Osteocyte (in vitro differentiated cells): ENCODE data around the gene ZBTB37. TPM values are rescaled to one million over a fixed set of nuclear protein-coding genes. Genes with fewer than 3 reads are reported as not detected.
"Not testable (repeated sequence)": the region's sequence is repeated elsewhere in the genome, so short reads cannot be mapped to it uniquely, and the experiment has no call there.

Source experiments
- DNase-seq: peaks from one replicate; pipeline ENCODE4 v3.0.0; 2021; ENCODE audit warnings: mixed read lengths; ENCODE audit not compliant: unreplicated experiment; ENCODE audit errors: extremely low spot score
- H3K27ac Mint-ChIP-seq: one replicate; pipeline ENCODE4 v1.8.0; 2021; ENCODE audit warnings: mild to moderate bottlenecking, mixed read lengths; ENCODE audit not compliant: unreplicated experiment
- H3K27me3 Mint-ChIP-seq: one replicate; pipeline ENCODE4 v1.8.0; 2021; ENCODE audit warnings: mixed read lengths; ENCODE audit not compliant: unreplicated experiment
- H3K36me3 Mint-ChIP-seq: one replicate; pipeline ENCODE4 v1.8.0; 2021; ENCODE audit warnings: mixed read lengths; ENCODE audit not compliant: unreplicated experiment
- H3K4me1 Mint-ChIP-seq: one replicate; pipeline ENCODE4 v1.8.0; 2021; ENCODE audit warnings: mixed read lengths; ENCODE audit not compliant: unreplicated experiment
- H3K4me3 Mint-ChIP-seq: one replicate; pipeline ENCODE4 v1.8.0; 2021; ENCODE audit warnings: mild to moderate bottlenecking, moderate library complexity, mixed read lengths; ENCODE audit not compliant: unreplicated experiment
- H3K9me3 Mint-ChIP-seq: one replicate; pipeline ENCODE4 v1.8.0; 2021; ENCODE audit warnings: mixed read lengths; ENCODE audit not compliant: unreplicated experiment
- total RNA-seq: library from RNA; stranded (reverse); gene quantifications from 2 replicates; pipeline ENCODE4 v1.2.1, GENCODE V29; 2021
- TF ChIP-seq, protein P1 (sequence below): fragments of 200-600 bp; sonication (generic); IDR thresholded peaks from 2 replicates; pipeline ENCODE4 v1.5.0; 2021; ENCODE audit warnings: antibody characterized with exemption, mild to moderate bottlenecking, moderate library complexity

ZBTB37 gene
- total RNA-seq, 1 donor from 2014 or later, result 15.3 TPM

GRCh38 chr1:173870252-173871075, 2.3 kb downstream of the ZBTB37 start:
- no peak overlapping the region for H3K27ac Mint-ChIP-seq
- H3K27me3 Mint-ChIP-seq, result no peaks in the 10 kb centered on the region
- DNase-seq, result no peak
- H3K9me3 Mint-ChIP-seq, result no peaks in the 10 kb centered on the region
- TF ChIP-seq, protein P1, sequence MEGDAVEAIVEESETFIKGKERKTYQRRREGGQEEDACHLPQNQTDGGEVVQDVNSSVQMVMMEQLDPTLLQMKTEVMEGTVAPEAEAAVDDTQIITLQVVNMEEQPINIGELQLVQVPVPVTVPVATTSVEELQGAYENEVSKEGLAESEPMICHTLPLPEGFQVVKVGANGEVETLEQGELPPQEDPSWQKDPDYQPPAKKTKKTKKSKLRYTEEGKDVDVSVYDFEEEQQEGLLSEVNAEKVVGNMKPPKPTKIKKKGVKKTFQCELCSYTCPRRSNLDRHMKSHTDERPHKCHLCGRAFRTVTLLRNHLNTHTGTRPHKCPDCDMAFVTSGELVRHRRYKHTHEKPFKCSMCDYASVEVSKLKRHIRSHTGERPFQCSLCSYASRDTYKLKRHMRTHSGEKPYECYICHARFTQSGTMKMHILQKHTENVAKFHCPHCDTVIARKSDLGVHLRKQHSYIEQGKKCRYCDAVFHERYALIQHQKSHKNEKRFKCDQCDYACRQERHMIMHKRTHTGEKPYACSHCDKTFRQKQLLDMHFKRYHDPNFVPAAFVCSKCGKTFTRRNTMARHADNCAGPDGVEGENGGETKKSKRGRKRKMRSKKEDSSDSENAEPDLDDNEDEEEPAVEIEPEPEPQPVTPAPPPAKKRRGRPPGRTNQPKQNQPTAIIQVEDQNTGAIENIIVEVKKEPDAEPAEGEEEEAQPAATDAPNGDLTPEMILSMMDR, result no peak
- H3K36me3 Mint-ChIP-seq, result peaks cover 40% of the 10 kb centered on the region
- H3K4me3 Mint-ChIP-seq, result no peak overlapping the region
- peaks cover 35% of the 10 kb centered on the region for H3K4me1 Mint-ChIP-seq

DNA sequence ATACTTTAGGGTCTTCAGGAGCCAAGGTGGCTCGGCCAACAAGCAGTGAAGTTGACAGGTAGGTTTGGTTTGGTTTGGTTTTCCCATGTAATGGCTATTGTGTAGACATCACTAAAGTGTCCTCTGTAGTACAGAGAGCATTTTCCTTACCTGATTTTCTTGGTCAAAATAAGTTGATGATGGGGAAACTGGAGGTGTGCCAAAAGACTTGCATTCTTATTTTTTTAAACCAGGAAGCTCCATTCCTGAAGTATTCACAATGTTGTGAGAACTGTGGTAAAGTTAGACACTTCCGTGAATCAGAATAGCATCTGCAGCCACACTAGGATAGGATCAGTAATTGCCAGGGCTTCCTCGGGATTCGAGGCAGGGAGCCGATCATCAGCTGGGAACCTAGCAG, 2.9 kb downstream of the ZBTB37 start:
- Mint-ChIP-seq H3K4me3 (no peak overlapping the region), H3K36me3 (peaks cover 39% of the 10 kb centered on the region), H3K9me3 (no peaks in the 10 kb centered on the region), H3K4me1 (peaks cover 28% of the 10 kb centered on the region), H3K27me3 (no peaks in the 10 kb centered on the region), H3K27ac (no peak overlapping the region)
- no peak for DNase-seq
- TF ChIP-seq, protein P1, result no peak

- H3K4me3 Mint-ChIP-seq, result no peak overlapping the region
- no peaks in the 10 kb centered on the region for H3K9me3 Mint-ChIP-seq
- peaks cover 36% of the 10 kb centered on the region for H3K36me3 Mint-ChIP-seq
- H3K4me1 Mint-ChIP-seq, result peaks cover 24% of the 10 kb centered on the region
- no peak for DNase-seq
- no peak overlapping the region for H3K27ac Mint-ChIP-seq
- TF ChIP-seq, protein P1, result no peak
- no peaks in the 10 kb centered on the region for H3K27me3 Mint-ChIP-seq
Observed at GRCh38 chr1:173871500-173871899, 3.3 kb downstream of the ZBTB37 start.

- H3K4me1 Mint-ChIP-seq, result peaks cover 3% of the 10 kb centered on the region
- no peak overlapping the region for H3K4me3 Mint-ChIP-seq
- no peak for DNase-seq
- H3K27me3 Mint-ChIP-seq, result no peaks in the 10 kb centered on the region
- H3K9me3 Mint-ChIP-seq, result no peaks in the 10 kb centered on the region
- peaks cover 41% of the 10 kb centered on the region for H3K36me3 Mint-ChIP-seq
- TF ChIP-seq, protein P1, result no peak
- H3K27ac Mint-ChIP-seq, result no peak overlapping the region
Observed at GRCh38 chr1:173876732-173877131, 8.6 kb downstream of the ZBTB37 start.

- Mint-ChIP-seq H3K9me3 (no peaks in the 10 kb centered on the region), H3K27ac (no peak overlapping the region)
- DNase-seq, result no peak
Observed at GRCh38 chr1:173878251-173878650, 10.1 kb downstream of the ZBTB37 start.

DNA sequence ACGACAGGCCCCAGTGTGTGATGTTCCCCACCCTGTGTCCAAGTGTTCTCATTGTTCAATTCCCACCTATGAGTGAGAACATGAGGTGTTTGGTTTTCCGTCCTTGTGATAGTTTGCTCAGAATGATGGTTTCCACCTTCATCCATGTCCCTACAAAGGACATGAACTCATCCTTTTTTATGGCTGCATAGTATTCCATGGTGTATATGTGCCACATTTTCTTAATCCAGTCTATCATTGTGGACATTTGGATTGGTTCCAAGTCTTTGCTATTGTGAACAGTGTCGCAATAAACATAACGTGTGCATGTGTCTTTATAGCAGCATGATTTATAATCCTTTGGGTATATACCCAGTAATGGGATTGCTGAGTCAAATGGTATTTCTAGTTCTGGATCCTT, 12.9 kb downstream of the ZBTB37 start:
- not testable (repeated sequence) for DNase-seq, H3K4me1 Mint-ChIP-seq, H3K27ac Mint-ChIP-seq, H3K4me3 Mint-ChIP-seq, H3K27me3 Mint-ChIP-seq, H3K9me3 Mint-ChIP-seq
- peaks cover 28% of the 10 kb centered on the region for H3K36me3 Mint-ChIP-seq

More at GRCh38 chr1:173878251-173878650, 10.1 kb downstream of the ZBTB37 start:
- Mint-ChIP-seq H3K36me3 (peaks cover 35% of the 10 kb centered on the region), H3K4me1 (no peaks in the 10 kb centered on the region), H3K4me3 (no peak overlapping the region), H3K27me3 (no peaks in the 10 kb centered on the region)
- TF ChIP-seq, protein P1, result no peak
